NCI-H1436 (cell line): ENCODE data around the gene BEGAIN.
"Not testable (repeated sequence)": the region's sequence is repeated elsewhere in the genome, so short reads cannot be mapped to it uniquely, and the experiment has no call there.

Experiments
- DNase-seq: peaks from one replicate; lab custom pipeline; 2025; lab: John Stamatoyannopoulos, UW

The BEGAIN gene

GRCh38 chr14:100523131-100523842 lies 63.9 kb downstream of the BEGAIN start:
- no peak for DNase-seq

GRCh38 chr14:100522616-100523099 lies 64.6 kb downstream of the BEGAIN start:
- DNase-seq = peak; percentile 86

- not testable (repeated sequence) for DNase-seq
These were observed 81.2 kb downstream of the BEGAIN start for GRCh38 chr14:100506053-100506452.

GRCh38 chr14:100504372-100505078 lies 82.7 kb downstream of the BEGAIN start:
- DNase-seq = no peak

DNA sequence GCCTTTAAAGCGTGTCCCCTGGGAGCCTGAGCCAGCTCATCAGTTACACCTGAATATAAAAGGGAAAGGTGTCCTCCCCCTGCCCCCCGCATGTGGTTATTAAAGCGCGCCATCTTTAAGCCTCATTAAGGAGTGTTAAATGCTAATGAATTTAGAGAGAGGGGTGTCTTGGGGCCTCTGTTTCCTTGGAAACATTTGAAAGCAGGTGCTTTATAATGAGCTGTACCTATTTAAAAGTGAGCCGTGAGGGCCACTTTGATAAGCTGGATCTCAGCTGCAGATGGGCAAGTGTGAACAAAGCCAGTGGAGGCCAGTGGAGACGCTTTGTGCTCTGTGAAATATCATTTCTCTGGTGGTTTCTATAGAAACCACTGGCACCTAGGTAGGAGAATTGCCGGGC lies 84.0 kb downstream of the BEGAIN start:
- DNase-seq = peak; percentile 90

DNA sequence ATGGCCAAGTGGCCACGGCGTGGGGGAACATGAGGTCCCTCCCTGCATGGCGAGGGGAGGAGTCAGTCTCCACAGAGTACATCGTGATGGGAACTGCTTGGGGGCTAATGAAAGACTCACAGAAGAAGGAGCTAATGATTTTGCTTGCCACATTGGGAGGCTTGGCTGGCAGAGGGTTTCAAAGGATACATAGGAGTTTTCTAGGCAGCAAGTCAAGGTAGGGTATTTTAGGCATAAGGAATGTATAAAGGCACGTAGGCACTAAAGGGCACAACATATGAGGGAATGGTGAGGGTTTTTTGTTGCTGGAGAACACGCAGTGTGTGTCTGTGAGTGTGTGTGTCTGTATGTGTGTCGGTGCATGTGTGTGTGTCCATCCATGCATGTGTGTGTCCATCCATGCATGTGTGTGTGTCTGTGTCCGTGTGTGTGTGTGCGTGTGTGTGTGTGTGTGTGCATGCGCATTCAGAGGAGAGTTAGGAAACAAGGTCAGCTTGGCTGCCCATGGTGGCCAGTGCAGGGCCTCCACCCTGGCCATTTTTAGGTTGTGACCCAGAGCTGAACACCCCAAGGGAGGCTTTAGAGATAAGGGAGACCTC lies 84.5 kb downstream of the BEGAIN start:
- DNase-seq = no peak

GRCh38 chr14:100500128-100500527 lies 87.1 kb downstream of the BEGAIN start:
- DNase-seq = no peak

GRCh38 chr14:100498068-100498467 lies 89.1 kb downstream of the BEGAIN start:
- DNase-seq = peak; percentile 36

DNA sequence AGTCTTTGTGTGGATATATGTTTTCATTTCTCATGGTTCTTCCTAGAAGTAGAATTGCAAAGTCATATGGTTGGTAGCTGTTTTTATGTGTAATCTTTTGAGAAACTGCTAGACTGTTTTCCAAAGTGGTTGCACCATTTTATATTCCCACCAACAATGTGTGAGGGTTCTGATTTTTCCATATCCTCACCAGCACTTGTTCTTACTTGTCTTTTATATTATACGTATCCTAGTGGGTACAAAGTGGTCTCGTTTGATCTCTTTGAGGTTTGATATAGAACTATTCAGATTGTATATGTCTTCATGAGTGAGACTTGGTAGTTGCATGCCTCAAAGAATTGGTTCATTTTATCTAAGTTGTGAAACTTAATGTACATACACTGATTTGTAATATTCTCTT lies 91.3 kb downstream of the BEGAIN start:
- no peak for DNase-seq

DNA sequence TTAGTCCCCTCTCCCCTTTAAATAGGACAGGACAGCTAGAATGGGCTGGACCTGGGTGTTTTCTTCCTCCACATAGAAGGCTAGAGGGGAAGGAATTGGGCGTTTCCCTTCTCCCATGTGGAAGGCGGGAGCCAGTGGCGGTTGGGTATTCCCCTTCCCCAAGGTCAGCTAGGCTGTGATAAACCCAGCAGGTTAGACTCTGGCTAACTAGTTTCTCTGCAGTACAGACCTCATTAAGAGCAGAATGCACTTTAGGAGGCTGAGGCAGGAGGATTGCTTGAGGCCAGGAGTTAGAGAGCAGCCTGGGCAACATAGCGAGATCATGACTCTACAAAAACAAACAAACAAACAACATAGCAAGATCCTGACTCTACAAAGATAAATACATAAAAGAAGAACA lies 92.6 kb downstream of the BEGAIN start:
- no peak for DNase-seq

GRCh38 chr14:100490252-100490651 lies 97.0 kb downstream of the BEGAIN start:
- no peak for DNase-seq

GRCh38 chr14:100488057-100488456 lies 99.2 kb downstream of the BEGAIN start:
- DNase-seq = no peak

GRCh38 chr14:100487304-100487703 lies 99.9 kb downstream of the BEGAIN start:
- DNase-seq = no peak
